ENCODE measurements around the gene LEFTY1.

The LEFTY1 gene

DNA sequence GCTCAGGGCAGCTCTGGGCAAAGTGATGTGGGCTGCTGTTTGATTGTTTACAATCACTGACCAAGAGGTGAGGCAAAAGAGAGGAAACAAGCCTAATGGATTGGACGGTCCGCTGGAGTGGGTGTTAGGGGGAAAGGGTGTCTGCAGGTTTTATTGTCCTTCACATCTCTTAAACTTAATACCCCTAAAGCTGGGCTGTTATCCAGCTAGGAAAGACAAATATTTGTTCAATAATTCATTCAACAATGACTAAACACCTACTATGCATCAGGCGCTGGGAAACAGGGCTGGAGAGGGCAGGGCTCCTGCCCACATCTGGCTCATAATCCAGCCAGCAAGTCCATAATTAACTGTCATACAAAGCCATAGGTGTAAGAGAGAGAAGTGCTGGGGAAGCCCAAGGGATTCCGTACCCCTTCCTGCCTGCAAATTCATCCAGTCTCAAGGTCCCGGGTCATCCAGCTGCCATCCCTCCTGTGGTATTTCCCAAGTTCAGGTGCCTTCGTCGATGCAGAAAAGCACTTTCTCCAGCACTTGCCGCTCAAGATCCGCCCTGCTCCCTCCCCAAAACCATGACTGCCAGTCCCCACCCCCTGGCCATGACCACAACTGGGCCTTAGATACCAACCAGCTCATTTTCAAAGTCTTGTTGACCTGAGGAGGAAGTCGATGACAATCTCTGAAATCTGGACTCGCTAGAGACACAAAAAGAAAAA is 17.4 kb downstream of the LEFTY1 start:
- no peak for DNase-seq

DNA sequence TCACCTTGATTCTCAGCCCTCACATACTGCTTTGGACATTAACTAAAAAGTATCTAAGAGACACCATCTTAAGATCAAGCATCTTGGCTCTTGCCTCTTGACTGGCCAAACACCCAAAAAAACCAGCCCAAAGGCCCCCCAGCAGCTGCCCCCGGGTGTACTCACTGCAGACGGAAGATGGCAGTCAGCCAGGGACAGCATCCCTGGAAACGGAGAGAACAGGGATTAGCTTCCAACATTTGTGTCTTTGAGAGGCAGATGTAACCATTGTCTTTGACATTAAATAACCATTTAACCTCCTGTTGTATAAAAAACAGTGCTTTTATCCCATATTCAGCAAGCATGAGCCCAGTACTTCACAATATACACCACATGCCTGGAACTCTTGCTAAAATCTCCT is 18.0 kb downstream of the LEFTY1 start:
- no peak for DNase-seq

DNA sequence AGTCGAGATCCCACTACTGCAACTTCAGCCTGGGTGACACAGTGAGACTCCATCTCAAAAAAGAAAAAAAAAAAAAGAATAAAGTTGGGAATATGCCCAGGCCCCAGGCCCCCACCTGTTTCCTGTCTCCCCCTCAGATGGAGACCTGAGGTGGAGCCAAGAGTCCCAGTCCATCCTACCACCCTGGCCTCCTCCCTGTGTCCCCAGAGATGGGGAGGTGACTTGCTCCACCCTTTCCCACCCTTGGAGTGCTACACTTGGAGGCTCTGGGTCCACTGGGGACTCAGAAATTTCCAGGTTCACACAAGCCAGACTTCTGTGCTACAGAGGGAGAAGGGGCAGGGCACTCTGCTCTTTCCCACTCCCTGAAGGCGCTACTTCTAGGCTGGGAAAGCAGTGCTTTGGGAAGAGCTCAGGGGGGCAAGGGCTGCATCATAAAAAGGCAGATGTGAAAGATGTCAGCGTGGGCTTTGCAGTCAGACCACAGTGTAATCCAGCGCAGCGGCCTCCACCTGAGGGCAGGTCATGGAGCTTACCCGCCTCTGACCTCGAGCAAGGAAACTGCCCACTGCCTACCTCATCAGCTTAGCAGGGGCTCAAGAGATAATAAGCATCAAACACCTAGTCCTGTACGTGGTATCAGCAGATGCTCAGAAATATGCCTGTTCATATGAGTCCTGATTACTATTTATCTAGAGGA is 20.2 kb downstream of the LEFTY1 start:
- no peak for DNase-seq

DNA sequence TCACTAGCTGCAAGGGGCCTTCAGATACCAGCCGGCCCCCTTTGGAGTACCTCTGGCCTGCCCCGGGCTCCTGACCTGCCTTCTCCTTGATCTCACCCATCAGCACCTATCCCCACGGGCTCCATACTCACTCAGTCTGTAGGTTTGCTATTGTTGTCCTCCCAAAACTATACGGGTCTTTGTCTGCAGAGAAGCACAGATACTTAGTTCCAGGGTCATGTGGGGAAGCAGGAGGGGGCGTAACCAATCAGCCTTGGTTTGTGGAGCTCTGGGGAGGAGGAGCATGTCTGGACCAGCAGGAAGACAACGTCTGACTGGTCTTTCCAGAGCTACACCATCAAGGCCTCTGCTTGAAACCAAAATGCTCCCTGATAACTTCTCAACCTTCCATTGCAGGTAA is 22.0 kb downstream of the LEFTY1 start:
- DNase-seq: no peak

DNA sequence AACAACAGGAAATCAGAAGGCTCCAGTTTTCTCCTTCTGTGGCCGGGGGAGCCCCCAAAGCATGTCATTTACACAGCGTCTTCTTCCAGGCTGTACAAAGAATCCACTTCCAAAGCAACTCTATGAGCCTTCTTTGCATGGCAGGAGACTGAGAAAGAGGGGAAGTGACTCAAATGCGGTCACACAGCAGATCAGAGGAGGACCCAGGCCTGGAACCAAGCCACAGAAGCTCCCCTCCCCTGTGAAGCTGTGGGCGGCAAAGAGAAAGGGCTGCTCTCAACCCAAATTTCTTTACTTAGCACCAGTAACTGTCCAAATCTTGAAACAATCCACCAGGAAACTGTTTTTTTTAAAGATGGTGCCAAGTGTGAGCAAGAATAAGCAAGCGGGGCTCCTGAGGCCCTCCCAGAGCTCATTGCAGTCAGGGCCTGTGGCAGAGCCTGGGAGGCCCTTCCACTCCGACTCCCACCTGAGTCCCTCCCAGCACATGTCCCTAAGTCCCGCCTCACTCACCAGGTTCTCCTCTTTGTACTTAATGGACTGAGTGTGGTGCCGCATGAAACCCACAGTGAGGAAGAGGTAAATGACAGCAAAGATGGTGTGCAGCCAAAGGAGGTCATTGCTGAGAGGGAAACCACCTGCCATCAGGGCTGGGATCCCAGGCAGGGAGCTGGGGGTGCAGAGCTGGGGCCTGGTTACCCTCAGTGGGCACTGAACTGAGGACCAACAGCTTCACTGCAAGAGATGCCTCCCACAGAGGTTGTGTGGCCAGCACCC is 22.7 kb downstream of the LEFTY1 start:
- DNase-seq: peak; percentile 70

- DNase-seq: no peak
Measured at GRCh38 chr1:225865514-225865913, 23.4 kb downstream of the LEFTY1 start.

DNA sequence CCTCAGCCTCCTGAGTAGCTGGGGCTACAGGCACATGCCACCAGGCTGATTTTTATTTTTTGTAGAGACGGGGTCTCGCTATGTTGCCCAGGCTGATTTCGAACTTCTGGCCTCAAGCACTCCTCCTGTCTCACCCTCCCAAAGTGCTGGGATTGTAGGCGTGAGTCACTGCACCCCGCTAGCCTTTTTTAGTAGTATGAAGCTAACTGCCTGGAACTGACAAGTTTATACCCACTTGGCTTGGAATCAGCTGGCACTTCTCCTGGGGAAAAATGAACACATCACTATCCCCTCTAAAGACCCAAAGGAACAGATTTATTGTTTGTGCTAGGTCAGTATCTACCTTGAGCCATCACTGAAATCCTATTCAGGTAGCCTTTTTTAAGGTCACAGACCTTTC is 25.8 kb downstream of the LEFTY1 start:
- no peak for DNase-seq

- DNase-seq: no peak
Measured at GRCh38 chr1:225862581-225862950, 26.4 kb downstream of the LEFTY1 start.

DNA sequence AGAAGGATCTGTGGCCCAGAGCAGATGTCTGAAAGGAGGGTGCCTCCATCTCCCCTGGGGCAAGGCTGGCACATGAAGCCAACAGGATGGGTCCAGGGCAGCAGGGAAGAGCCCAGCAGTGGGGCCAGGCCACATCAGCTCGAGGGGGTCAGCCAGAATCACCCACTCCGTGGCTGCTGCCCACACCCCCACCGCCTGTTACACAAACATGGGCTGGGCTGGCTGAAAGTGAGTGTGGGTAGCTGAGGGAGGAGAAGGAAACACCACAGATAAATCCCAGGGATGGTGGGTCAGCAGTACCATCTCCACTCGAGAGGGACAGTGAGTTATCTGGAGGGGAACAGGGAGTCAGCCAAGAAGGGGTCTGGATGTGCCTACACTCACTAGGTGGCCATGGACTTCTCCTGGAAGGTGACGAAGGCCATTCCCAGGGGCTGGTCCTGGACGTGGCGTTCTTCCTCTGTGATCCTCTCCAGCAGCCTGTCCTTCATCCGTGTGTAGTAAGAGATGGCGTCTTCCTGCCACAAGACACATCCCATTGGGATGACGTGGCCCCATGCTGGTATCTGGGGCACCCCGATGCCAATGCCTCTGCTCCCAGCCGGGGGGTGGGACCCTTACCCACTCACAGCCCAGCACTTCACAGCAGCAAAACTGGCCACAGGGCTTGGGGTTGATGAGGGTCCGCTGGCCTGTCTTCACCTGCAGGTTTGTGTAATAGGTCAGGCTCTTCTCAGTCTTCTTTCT is 26.9 kb downstream of the LEFTY1 start:
- DNase-seq: no peak

DNA sequence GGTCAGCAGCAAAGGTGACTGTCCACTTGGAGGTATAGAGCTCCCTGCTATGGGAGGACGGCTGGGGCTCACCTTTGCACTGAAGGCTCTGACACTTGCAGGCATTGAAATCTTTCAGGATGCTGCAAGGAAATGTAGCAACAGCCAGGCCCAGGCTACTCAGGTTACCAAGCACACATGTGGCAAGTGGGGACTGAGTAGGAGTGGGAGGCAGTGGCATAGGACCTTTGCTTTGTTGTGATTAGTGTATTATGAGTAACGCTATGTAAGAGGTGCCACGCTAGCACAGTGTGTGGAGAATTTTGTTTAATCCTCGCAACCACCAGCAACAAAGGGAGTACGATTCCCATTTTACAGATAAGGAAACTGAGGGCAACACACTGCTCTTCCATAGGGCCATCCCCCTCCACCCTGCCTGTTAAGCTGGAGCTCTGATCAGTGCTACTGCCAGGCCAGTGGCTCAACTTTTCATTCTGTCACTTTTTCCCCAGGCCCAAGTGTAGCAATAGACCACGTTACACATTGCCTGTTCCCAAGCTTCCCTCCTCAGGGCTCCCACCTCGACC is 28.0 kb downstream of the LEFTY1 start:
- DNase-seq: no peak

DNA sequence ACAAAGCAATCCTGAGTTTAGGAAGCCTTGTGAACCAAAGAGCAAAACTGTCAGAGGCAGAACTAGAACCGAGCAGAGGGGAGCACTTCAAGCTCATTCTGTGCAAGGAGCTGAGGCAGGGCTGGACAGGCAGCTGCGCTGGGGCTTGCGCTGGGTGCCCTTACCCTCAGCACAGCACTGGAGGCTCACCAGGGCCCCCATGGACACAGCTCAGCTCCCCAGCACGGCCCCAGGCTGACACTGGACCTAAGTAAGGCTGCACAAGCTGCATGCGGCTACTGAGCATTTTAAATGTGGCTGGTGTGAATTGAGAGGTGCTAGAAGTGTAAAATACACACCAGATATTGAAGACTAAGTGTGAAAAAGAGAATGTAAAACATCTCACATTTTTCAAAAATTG is 28.8 kb downstream of the LEFTY1 start:
- DNase-seq: no peak

DNA sequence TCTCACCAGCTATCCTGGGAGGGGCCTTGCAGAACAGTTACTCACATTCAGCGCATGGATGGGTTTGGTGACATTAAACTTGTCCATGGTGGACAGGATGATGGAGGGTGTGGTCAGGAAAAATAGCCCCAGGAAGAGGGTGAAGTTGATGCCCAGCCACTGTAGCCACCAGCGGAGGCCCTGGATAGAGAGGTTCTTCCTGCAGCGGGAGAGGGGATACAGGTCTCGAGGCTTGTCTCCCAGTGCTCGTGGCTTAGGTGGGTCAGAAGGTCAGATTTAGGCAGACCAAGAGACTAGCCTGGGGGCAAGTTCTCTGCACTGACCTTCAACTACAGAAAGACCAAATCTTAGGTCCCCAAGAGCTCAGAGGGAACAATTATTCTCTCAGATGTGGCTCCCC is 29.8 kb downstream of the LEFTY1 start:
- no peak for DNase-seq

GRCh38 chr1:225857256-225857655 is 31.7 kb downstream of the LEFTY1 start:
- DNase-seq: no peak

GRCh38 chr1:225855503-225856300 is 33.2 kb downstream of the LEFTY1 start:
- no peak for DNase-seq

DNA sequence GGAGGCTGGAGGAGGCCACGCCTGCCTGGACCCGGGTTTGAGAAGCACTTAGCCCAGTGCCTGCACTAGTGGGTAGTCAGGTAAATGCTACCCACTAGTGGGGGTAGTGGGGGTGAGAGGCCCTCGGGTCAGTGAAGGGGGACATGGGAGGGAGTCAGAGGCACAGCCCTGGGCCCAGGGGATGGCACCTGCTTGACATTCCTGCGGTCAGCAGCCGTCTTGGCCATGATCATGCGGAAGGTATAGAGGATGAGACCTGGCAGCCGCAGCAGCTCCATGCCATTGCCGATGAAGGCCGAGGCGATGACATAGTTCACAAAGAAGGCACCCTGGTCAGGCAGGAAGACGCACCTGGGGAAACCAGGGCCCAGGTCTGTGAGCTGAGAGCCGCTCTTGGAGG is 35.5 kb downstream of the LEFTY1 start:
- DNase-seq: no peak

DNA sequence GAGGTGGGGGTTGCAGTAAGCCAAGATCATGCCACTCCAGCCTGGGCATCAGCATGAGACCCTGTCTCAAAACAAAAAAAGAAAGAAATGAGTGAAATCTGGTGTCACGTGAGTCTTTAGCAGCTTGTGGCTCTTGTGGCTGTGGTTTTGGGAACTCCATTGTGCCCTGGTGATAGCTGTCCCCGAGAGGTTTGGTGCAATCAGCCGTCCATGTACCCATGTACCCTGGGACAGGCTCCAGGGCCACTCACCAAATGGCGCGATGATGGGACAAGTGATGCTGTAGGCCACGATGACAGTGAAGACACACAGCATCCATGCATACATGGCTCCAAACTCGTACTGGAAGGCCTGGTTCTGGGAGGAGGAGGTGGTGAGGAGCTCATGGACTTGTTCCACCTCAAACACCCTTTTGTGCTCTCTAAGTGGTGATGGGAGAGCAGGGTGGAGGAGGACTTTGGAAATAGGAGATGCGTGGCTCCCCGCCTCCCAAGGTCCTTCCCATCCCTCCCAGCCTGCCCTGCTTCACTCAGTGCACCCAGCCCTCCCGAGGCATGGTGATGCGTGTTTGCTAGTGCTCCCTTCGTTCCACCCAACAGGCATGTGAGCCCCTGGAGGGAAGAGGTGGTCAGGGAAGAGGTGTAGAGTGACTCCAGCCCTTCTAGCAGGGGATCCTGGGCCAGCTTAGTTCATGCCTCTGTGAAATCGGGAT is 36.4 kb downstream of the LEFTY1 start:
- DNase-seq: no peak

DNA sequence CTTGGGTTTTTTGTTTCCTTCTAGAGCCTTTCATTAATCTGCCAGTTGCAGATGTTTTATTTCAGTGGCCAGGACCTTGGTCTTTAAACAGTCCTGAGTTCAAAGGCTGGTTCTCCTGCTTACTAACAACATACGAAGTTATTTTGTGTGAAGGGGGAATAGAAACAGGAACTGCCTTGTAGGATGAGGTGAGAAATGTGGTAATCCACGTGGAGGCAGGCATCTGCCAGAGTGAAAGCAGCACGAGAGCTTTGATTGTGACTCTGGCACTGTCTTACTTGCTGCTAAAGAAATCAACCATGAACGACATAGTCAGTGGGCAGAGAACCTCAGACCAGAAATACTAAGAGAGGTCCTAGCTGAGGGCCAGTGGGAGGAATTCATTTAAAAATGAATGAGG is 37.1 kb downstream of the LEFTY1 start:
- no peak for DNase-seq

DNA sequence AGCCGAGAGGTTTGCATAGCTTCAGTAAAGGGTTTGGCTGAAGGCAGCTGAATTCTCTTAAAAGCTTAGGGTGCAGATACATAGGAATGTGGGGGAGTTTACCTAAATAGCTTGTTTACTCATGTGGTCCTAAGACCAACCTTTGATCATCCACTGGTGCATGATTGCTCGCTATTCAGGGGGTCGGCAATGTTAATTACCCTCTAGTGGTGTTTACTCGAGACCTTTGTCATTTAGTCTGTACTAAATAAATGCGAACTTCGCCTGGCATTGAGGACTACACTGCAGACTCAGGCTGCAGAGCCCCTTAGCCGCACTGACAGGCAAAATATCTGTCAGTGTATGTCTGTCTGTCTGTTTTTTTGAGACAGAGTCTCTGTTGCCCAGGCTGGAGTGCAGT is 38.6 kb downstream of the LEFTY1 start:
- DNase-seq: no peak

DNA sequence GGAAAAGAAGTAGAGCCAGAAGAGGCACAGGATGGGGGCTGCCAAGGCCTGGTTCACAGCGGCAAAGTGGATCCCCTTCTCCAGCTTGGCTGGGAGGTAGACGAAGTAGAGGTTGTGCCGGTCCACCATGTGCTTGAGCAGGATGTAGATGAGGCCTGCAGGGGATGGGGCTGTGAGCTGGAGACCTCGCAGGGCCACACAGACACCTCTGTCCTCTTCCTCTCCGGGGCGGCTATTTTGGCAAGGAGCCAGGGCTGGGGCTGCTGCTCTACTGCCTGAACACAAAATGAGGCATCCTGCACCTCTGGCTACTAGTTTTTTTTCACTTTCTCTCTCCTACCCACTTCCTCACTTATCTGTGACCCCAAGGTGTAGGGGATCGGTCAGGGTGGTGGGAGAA is 39.0 kb downstream of the LEFTY1 start:
- peak; percentile 44 for DNase-seq

GRCh38 chr1:225848030-225848955 is 40.7 kb downstream of the LEFTY1 start:
- DNase-seq: peak; percentile 30
